Measurements from ENCODE around the gene GRXCR2. TPM values are rescaled to one million over a fixed set of nuclear protein-coding genes. Genes with fewer than 3 reads are reported as not detected.

The GRXCR2 gene
- total RNA-seq, 1 experiment from 2014 or later = not detected

DNA sequence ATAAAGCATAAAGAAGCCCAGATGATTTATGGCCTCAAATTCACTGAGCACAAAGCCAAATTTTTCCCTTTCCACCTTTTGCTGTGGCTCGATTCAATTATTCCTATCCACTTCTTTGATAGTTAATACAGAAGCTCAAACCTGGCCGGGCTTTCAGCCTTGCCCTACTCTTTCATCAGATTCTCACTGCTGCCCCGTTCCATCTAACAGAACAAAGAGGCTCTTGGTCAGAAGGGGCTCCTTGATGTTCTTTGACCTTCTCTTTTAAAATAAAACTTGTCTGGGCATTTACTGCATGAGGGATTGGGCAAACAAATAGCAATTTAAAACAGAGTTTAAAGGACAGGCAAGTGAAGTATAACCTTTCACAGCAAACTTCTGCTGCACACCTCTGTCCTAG lies 9.8 kb downstream of the GRXCR2 start:
- H3K36me3 ChIP-seq (ENCODE audit: control insufficient read depth, insufficient read depth, low read length) = no peaks in the 10 kb centered on the region
- H3K4me3 ChIP-seq (ENCODE audit: low read depth in 2 of 2, low read length in 2 of 2) = no peak overlapping the region
- H3K4me1 ChIP-seq (ENCODE audit: control insufficient read depth, insufficient read depth, low read length) = peaks cover 6% of the 10 kb centered on the region
- in situ Hi-C loops (cut with HindIII; ENCODE audit: low pct_unique_long_range_greater_than_20kb, low sequenced_read_pairs) (no loop called here), intact Hi-C loops (cut with micrococcal nuclease; ENCODE audit: unreplicated experiment) (no loop called here)
- DNase-seq (ENCODE audit: low read depth, low spot score) (no peak), ATAC-seq (no peak)
- POLR2A ChIA-PET = no interaction called here
- H3K9me3 ChIP-seq (ENCODE audit: control insufficient read depth, insufficient read depth, low read depth, low read length) = no peaks in the 10 kb centered on the region
- no peaks in the 10 kb centered on the region for H3K27me3 ChIP-seq (ENCODE audit: control insufficient read depth, insufficient read depth, low read length)
- no peak for TF ChIP-seq SIN3A (IDR thresholded peaks at IDR 0.05; ENCODE audit: borderline replicate concordance, insufficient read depth, low read depth, low read length)
- TF ChIP-seq, protein P1, sequence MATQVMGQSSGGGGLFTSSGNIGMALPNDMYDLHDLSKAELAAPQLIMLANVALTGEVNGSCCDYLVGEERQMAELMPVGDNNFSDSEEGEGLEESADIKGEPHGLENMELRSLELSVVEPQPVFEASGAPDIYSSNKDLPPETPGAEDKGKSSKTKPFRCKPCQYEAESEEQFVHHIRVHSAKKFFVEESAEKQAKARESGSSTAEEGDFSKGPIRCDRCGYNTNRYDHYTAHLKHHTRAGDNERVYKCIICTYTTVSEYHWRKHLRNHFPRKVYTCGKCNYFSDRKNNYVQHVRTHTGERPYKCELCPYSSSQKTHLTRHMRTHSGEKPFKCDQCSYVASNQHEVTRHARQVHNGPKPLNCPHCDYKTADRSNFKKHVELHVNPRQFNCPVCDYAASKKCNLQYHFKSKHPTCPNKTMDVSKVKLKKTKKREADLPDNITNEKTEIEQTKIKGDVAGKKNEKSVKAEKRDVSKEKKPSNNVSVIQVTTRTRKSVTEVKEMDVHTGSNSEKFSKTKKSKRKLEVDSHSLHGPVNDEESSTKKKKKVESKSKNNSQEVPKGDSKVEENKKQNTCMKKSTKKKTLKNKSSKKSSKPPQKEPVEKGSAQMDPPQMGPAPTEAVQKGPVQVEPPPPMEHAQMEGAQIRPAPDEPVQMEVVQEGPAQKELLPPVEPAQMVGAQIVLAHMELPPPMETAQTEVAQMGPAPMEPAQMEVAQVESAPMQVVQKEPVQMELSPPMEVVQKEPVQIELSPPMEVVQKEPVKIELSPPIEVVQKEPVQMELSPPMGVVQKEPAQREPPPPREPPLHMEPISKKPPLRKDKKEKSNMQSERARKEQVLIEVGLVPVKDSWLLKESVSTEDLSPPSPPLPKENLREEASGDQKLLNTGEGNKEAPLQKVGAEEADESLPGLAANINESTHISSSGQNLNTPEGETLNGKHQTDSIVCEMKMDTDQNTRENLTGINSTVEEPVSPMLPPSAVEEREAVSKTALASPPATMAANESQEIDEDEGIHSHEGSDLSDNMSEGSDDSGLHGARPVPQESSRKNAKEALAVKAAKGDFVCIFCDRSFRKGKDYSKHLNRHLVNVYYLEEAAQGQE (IDR thresholded peaks at IDR 0.05; ENCODE audit: insufficient read depth in 1 of 2, low read depth in 2 of 2, low read length in 1 of 2) = no peak
- no peak for TF ChIP-seq POLR2AphosphoS5 (IDR thresholded peaks at IDR 0.05; ENCODE audit: low read depth, low read length)
- TF ChIP-seq, protein P2, sequence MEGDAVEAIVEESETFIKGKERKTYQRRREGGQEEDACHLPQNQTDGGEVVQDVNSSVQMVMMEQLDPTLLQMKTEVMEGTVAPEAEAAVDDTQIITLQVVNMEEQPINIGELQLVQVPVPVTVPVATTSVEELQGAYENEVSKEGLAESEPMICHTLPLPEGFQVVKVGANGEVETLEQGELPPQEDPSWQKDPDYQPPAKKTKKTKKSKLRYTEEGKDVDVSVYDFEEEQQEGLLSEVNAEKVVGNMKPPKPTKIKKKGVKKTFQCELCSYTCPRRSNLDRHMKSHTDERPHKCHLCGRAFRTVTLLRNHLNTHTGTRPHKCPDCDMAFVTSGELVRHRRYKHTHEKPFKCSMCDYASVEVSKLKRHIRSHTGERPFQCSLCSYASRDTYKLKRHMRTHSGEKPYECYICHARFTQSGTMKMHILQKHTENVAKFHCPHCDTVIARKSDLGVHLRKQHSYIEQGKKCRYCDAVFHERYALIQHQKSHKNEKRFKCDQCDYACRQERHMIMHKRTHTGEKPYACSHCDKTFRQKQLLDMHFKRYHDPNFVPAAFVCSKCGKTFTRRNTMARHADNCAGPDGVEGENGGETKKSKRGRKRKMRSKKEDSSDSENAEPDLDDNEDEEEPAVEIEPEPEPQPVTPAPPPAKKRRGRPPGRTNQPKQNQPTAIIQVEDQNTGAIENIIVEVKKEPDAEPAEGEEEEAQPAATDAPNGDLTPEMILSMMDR (IDR thresholded peaks at IDR 0.05) = no peak
- TF ChIP-seq TCF7L2 (IDR thresholded peaks at IDR 0.05; ENCODE audit: low read depth, low read length) = no peak
- no TSS peak for BruUV-seq (replicated peaks)
- CTCF ChIA-PET = interaction anchor here (0.5 kb wide), 1 partner anchor 13 kb away, joined by 5 read pairs; no protein-coding TSS in a partner anchor
- no peak overlapping the region for H3K27ac ChIP-seq (ENCODE audit: low read length)

DNA sequence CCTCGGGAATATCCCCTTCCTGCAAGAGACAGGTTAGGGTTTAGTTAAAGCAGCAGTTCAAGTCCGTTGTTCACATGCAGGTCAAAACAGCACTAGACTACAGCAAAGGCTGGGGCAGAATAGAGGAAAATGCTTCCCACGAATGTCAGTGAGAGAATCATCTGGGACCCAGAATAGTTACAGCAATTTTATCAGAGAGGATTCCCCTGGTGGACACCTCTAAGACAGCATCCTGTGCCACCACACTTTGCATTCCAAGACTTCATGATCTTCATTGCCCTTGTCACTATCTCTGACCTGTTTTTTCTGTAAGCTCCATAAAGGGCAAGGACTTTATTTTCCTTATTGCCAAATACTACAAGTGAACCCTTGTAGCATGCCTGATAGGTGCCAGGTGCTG lies 12.9 kb downstream of the GRXCR2 start:
- TF ChIP-seq, protein P2 (IDR thresholded peaks at IDR 0.05) = peak; percentile 42
- TF ChIP-seq SIN3A (IDR thresholded peaks at IDR 0.05; ENCODE audit: borderline replicate concordance, insufficient read depth, low read depth, low read length) = no peak
- no peaks in the 10 kb centered on the region for H3K9me3 ChIP-seq (ENCODE audit: control insufficient read depth, insufficient read depth, low read depth, low read length)
- ChIA-PET POLR2A (no interaction called here), CTCF (no interaction called here)
- H3K36me3 ChIP-seq (ENCODE audit: control insufficient read depth, insufficient read depth, low read length) = no peaks in the 10 kb centered on the region
- ATAC-seq (no peak), DNase-seq (ENCODE audit: low read depth, low spot score) (no peak)
- no TSS peak for BruUV-seq (replicated peaks)
- in situ Hi-C loops (cut with HindIII; ENCODE audit: low pct_unique_long_range_greater_than_20kb, low sequenced_read_pairs) = no loop called here
- intact Hi-C loops (cut with micrococcal nuclease; ENCODE audit: unreplicated experiment) = no loop called here
- H3K27me3 ChIP-seq (ENCODE audit: control insufficient read depth, insufficient read depth, low read length) = no peaks in the 10 kb centered on the region
- H3K27ac ChIP-seq (ENCODE audit: low read length) = no peak overlapping the region
- H3K4me1 ChIP-seq (ENCODE audit: control insufficient read depth, insufficient read depth, low read length) = peaks cover 26% of the 10 kb centered on the region
- H3K4me3 ChIP-seq (ENCODE audit: low read depth in 2 of 2, low read length in 2 of 2) = no peak overlapping the region
